Measurements from ENCODE around the gene TMEM150C. TPM values are rescaled to one million over a fixed set of nuclear protein-coding genes. Genes with fewer than 3 reads are reported as not detected.

The TMEM150C gene
- polyA plus RNA-seq, 2 of the 4 experiments (the other 2 are of a cell fraction), result 1.5 to 2.1 TPM

DNA sequence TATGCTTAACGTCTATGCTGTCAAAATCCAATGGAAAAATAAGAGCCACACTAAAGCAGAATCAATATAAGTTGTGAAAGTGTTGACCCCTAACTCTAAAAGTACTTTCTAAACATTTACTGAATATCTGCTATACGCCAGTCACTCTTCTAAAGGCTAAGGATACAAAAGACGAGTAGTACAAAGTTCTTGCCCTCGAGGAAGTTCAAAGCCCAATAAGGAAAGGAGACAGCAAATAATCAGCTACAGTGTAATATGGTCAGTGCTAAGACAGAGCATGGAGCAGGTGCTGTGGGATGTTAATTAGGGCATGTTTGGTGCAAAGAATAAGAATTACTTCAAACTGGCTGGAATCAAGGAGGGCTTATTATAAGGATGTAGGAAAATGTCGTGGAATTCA, 31.6 kb upstream of the TMEM150C start:
- Histone ChIP-seq H3K27ac (no peak overlapping the region), H3K4me3 (no peak overlapping the region), H3K9me3 (no peaks in the 10 kb centered on the region), H3K4me2 (no peak overlapping the region), H3K4me1 (no peaks in the 10 kb centered on the region)
- FAIRE-seq (no peak), ATAC-seq (no peak), DNase-seq (ENCODE audit: low read depth in 1 of 2, low spot score in 1 of 2) (no peak)
- no peak for TF ChIP-seq EP300 (IDR thresholded peaks at IDR 0.05)
- TF ChIP-seq EHMT2 (IDR thresholded peaks at IDR 0.05; ENCODE audit: low read depth), result no peak
- TF ChIP-seq, protein P1, sequence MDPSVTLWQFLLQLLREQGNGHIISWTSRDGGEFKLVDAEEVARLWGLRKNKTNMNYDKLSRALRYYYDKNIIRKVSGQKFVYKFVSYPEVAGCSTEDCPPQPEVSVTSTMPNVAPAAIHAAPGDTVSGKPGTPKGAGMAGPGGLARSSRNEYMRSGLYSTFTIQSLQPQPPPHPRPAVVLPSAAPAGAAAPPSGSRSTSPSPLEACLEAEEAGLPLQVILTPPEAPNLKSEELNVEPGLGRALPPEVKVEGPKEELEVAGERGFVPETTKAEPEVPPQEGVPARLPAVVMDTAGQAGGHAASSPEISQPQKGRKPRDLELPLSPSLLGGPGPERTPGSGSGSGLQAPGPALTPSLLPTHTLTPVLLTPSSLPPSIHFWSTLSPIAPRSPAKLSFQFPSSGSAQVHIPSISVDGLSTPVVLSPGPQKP (IDR thresholded peaks at IDR 0.05; ENCODE audit: low read depth, low read length), result no peak
- TF ChIP-seq GATA3 (IDR thresholded peaks at IDR 0.05; ENCODE audit: borderline replicate concordance), result no peak
- 13% methylated on average over 5 of the region's 5 CpGs for WGBS (ENCODE audit: missing lambda C conversion rate)
- CTCF ChIA-PET, result no interaction called here
- POLR2A ChIA-PET, result no interaction called here

DNA sequence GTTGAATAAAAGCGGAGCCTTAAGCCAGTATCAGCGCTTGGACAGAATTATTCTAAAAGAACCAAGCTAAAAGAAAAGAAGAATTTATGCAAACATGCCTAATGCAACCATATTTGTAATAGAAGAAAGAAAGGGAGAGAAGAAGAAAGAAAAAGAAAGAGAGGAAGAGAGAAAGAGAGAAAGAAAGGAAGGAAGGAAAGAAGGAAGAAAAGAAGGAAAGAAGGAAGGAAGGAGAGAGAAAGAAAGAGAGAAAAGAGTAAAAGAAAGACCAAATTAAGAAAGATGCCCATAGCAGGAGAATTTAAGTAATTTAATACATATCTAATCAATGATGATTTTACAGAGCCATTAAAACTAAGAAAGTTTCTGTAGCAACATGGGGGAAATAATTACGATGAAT, 30.9 kb upstream of the TMEM150C start:
- Histone ChIP-seq H3K27ac (no peak overlapping the region), H3K4me2 (no peak overlapping the region), H3K4me1 (no peaks in the 10 kb centered on the region), H3K4me3 (no peak overlapping the region), H3K9me3 (no peaks in the 10 kb centered on the region)
- no peak for FAIRE-seq
- WGBS (ENCODE audit: missing lambda C conversion rate), result 80% methylated on average over 3 of the region's 3 CpGs
- CTCF ChIA-PET, result interaction anchor here (0.7 kb wide), 1 partner anchor 32 kb away, joined by 3 read pairs; no protein-coding TSS in a partner anchor
- no peak for ATAC-seq
- POLR2A ChIA-PET, result no interaction called here
- no peak for DNase-seq (ENCODE audit: low read depth in 1 of 2, low spot score in 1 of 2)
- TF ChIP-seq RNF2 (IDR thresholded peaks at IDR 0.05; ENCODE audit: borderline replicate concordance, low read depth) (no peak), POLR2A (IDR thresholded peaks at IDR 0.05; ENCODE audit: low read length) (no peak), ZSCAN20 (CRISPR knock-in tag; IDR thresholded peaks at IDR 0.05) (no peak)
- TF ChIP-seq, protein P2, sequence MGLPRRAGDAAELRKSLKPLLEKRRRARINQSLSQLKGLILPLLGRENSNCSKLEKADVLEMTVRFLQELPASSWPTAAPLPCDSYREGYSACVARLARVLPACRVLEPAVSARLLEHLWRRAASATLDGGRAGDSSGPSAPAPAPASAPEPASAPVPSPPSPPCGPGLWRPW (IDR thresholded peaks at IDR 0.05), result no peak

DNA sequence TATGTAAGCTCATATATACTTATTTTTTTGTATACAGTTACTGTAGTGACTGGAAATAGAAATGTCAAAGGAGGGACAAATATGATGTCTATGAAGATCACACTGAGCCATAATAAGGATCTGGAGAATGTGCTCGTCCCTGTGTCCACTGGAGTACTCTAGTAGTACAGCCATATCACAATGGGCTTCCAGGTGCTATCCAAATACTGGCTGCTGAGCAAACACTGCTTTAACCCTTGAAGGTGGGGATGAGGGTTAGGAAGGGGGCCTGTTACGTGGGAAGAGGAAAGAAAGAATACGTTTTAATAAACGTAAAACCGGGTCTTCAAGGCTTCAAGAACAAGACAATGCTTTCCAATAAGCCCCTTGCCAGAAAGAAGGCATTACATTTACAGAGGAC, 29.8 kb upstream of the TMEM150C start:
- CTCF ChIA-PET, result no interaction called here
- FAIRE-seq (no peak), DNase-seq (ENCODE audit: low read depth in 1 of 2, low spot score in 1 of 2) (no peak), ATAC-seq (no peak)
- 7% methylated on average over 5 of the region's 5 CpGs for WGBS (ENCODE audit: missing lambda C conversion rate)
- TF ChIP-seq ESRRA (IDR thresholded peaks at IDR 0.05; ENCODE audit: borderline replicate concordance, low read length) (no peak), HOXA7 (CRISPR knock-in tag; IDR thresholded peaks at IDR 0.05) (no peak), HOXB13 (CRISPR knock-in tag; IDR thresholded peaks at IDR 0.05; ENCODE audit: low read depth) (no peak), NFE2L2 (conservative IDR thresholded peaks at IDR 0.05; ENCODE audit: low read length) (no peak), ZC3H11A (IDR thresholded peaks at IDR 0.05) (no peak), CBX8 (IDR thresholded peaks at IDR 0.05) (no peak), HOXB5 (CRISPR knock-in tag; IDR thresholded peaks at IDR 0.05) (no peak), POLR2A (IDR thresholded peaks at IDR 0.05; ENCODE audit: low read length) (no peak), KDM5A (IDR thresholded peaks at IDR 0.05) (no peak), TFCP2L1 (CRISPR knock-in tag; IDR thresholded peaks at IDR 0.05) (no peak), CHD2 (IDR thresholded peaks at IDR 0.05; ENCODE audit: low read length, partially characterized antibody) (no peak)
- TF ChIP-seq, protein P3, sequence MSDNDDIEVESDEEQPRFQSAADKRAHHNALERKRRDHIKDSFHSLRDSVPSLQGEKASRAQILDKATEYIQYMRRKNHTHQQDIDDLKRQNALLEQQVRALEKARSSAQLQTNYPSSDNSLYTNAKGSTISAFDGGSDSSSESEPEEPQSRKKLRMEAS (IDR thresholded peaks at IDR 0.05), result no peak
- TF ChIP-seq, protein P4, sequence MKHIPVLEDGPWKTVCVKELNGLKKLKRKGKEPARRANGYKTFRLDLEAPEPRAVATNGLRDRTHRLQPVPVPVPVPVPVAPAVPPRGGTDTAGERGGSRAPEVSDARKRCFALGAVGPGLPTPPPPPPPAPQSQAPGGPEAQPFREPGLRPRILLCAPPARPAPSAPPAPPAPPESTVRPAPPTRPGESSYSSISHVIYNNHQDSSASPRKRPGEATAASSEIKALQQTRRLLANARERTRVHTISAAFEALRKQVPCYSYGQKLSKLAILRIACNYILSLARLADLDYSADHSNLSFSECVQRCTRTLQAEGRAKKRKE (CRISPR knock-in tag; IDR thresholded peaks at IDR 0.05; ENCODE audit: low read depth), result no peak
- Histone ChIP-seq H3K4me2 (no peak overlapping the region), H3K9me3 (no peaks in the 10 kb centered on the region), H3K4me1 (no peaks in the 10 kb centered on the region), H3K27ac (no peak overlapping the region), H3K4me3 (no peak overlapping the region)
- POLR2A ChIA-PET, result no interaction called here

DNA sequence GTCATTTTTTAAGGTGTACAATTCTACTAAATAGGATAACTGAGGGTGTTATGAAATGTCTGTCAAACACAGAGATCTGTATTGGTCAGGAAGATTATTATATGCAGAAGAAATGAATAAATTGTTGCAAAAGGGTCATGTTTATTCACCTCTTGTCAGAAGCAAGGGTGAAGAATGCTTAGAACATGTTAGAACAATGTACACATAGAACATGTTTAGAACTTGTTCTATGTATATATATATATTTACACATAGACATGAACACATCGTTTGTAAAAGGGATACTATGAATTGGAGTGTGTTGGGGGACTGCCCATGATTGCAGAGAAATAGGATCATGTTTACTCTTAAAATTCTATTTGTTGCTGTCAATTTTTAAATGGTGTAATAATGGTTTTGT, 28.0 kb upstream of the TMEM150C start:
- POLR2A ChIA-PET, result no interaction called here
- no peak for FAIRE-seq

More for the DNA sequence above, 28.0 kb upstream of the TMEM150C start:
- H3K9me3 ChIP-seq, result no peaks in the 10 kb centered on the region
- no peaks in the 10 kb centered on the region for H3K4me1 ChIP-seq
- no peak for TF ChIP-seq RFX5 (IDR thresholded peaks at IDR 0.05)
- TF ChIP-seq, protein P5, sequence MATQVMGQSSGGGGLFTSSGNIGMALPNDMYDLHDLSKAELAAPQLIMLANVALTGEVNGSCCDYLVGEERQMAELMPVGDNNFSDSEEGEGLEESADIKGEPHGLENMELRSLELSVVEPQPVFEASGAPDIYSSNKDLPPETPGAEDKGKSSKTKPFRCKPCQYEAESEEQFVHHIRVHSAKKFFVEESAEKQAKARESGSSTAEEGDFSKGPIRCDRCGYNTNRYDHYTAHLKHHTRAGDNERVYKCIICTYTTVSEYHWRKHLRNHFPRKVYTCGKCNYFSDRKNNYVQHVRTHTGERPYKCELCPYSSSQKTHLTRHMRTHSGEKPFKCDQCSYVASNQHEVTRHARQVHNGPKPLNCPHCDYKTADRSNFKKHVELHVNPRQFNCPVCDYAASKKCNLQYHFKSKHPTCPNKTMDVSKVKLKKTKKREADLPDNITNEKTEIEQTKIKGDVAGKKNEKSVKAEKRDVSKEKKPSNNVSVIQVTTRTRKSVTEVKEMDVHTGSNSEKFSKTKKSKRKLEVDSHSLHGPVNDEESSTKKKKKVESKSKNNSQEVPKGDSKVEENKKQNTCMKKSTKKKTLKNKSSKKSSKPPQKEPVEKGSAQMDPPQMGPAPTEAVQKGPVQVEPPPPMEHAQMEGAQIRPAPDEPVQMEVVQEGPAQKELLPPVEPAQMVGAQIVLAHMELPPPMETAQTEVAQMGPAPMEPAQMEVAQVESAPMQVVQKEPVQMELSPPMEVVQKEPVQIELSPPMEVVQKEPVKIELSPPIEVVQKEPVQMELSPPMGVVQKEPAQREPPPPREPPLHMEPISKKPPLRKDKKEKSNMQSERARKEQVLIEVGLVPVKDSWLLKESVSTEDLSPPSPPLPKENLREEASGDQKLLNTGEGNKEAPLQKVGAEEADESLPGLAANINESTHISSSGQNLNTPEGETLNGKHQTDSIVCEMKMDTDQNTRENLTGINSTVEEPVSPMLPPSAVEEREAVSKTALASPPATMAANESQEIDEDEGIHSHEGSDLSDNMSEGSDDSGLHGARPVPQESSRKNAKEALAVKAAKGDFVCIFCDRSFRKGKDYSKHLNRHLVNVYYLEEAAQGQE (IDR thresholded peaks at IDR 0.05), result no peak
- 0% methylated on average over 1 of the region's 1 CpG for WGBS (ENCODE audit: missing lambda C conversion rate)
- H3K4me2 ChIP-seq, result no peak overlapping the region
- no peak overlapping the region for H3K27ac ChIP-seq
- CTCF ChIA-PET, result interaction anchor here (1.5 kb wide), 1 partner anchor 11 kb away, joined by 3 read pairs; no protein-coding TSS in a partner anchor
- DNase-seq (ENCODE audit: low read depth in 1 of 2, low spot score in 1 of 2) (no peak), ATAC-seq (no peak)
- no peak overlapping the region for H3K4me3 ChIP-seq

Data from A549 (cell line).